Stimulated activated CD8-positive, alpha-beta memory T cell treated with anti-CD3 and anti-CD28 coated beads, Interleukin-2, amount 100 ng/mL, for 48 hours (primary cell): ENCODE measurements around the gene MAD1L1.

Experiments used
- DNase-seq, 2 donors: peaks; one replicate each; pipeline ENCODE4 v3.0.0-alpha.2; 2020; ENCODE audit warnings: low read depth in 2 of 2

Gene MAD1L1

DNA sequence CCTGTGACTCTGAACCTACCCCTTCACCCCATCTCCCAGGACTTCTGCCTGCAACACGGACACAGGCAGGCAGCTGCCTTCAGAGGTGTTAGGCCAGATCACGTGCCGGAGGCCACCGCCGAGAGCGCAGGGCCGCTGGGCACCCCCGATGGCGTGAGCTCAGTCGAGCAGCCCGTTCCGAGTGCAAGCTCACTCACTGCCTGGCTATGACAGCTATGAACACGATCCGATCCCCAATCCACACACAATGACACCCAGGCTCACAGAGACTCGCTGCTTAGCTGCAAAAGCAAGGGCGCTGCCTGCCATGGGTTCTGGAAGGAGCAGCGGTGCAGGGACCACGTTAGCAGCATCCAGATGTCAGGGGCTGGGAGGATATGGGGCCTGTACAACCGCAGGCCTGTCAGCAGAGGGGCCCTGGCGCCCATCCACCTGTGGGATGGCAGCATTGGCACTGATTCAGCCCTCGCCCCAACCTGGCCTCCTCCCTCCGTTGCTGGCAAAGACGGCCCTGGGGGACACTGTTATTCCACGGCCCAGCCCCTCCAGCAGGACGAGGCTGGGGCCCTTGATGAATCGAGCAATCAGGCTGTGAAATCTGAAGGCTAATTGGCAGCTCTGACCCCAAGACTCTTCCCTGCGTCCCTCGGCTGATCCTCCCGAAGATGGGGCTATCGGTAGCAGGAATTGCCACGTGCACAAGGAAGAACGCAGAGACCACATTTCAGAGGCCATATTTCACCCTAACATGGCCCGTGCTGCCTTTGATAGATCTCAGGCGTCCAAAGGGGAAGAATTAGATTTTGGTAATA is 332.6 kb downstream of the MAD1L1 start:
- no peak for DNase-seq

DNA sequence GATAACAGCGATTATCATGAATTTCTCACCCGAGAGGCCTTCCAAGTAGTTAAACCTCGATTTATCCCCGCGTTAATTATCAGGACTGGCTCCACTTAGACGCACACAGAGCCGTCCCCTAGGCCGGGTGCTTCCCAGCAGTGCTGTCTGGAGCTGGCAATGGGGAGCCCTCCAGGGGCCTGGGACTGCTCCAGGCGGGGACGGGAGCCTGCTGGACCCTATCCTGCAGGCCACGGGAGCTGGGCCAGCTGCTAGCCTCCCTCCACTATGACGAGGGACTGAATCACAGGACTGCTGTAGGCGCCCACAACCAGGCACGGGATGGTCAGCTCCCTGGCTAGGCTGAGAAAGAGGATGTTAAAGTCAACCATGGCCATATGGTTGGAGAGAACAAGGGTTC is 333.5 kb downstream of the MAD1L1 start:
- DNase-seq, result no peak

DNA sequence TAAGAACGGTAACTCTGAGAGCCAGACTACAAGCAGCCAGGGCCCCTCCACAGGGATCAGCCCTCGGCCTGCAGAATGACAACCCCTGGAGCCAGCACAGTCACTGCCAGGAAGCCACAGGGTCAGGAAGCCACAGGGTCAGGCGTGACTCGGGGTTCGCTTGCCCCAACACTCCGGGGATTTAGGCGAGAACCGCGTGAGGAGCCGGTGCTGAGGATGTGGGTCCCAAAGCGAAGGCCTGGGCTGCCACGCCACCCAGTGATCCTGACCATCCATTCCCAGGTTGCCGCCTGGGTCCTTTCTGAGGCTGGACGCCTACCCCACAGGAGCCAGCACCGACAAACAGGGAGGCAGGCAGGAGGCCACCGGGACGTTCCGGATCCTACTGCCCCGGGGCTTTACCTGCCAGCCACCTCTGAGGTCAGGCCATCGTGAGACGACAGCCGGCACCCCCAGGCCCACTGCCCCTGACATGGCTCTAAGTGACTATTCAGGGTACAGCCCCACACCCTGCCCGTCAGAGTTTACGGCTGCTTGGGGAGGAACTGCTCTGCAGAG is 334.0 kb downstream of the MAD1L1 start:
- no peak for DNase-seq

DNA sequence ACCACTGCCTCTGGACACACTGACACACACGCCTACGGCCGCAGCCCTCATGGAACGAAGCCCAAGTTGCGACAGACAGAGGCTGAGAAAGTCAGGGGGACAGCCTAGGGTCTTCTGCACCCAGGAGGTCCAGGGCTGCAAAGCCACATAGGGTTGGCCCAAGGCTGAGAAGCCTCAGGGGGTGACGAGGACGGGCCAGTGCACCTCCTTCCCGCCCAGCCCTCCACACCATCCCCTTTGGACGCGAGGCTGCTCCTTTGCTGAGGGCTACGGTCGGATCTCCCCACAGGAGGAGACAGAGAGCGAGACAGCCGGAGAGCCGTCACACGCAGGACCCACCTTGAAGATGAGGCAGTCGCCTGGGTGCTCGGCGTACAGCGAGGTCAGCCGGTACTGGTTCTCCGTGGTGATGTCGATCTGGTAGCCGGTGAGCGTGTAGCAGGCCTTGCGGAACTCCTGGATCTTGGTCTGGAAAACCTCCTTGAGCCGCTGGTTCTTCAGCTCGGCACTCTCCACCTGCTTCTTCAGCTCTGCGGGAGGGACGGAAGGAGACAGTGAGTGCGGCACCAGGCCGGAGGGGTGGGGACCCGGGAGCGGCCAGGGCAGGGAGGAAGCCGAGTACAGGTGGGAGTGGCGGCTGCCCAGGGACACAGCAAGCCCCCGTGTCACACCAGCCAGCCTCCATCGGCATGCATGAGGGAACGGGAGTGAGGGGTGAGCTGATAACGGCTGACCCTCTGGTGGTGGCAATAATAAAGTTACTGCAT is 334.7 kb downstream of the MAD1L1 start:
- DNase-seq, result no peak

DNA sequence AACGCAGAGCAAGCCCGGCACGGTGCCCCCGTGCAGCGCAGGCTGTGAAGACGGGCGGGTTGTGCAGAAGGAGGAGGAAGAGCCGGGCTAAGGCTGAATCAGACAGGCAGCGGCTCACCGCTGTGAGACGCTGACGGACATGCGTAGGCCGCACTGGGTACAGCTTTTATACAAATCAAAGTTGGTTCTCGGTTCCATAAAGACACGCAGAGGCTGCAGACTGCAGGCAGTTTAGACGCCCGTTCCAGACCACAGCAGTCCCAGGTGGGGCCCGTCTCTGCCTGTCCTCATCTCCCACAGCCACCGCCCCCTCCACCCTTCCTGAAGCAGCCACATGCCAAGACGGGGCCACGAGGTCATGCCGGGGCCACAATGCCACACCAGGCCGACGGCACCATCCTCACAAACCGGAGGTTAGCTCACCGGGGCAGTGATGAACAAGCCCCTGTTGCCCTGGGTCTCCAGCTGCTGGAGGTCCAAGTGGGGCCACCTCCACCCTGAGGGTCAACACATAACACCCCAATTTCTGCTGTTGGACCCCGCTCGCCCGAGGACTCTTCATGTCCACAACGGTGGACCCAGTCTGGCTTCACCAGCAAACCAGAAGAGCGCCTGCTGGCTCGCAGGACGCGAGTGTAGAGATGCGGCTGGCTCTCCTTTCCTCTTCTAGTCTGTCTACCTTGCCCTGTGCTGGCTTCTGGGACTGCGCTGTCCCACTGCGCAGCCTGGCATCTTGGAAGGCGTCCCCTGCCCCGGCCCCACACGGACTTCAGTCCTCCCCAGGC is 335.5 kb downstream of the MAD1L1 start:
- no peak for DNase-seq

DNA sequence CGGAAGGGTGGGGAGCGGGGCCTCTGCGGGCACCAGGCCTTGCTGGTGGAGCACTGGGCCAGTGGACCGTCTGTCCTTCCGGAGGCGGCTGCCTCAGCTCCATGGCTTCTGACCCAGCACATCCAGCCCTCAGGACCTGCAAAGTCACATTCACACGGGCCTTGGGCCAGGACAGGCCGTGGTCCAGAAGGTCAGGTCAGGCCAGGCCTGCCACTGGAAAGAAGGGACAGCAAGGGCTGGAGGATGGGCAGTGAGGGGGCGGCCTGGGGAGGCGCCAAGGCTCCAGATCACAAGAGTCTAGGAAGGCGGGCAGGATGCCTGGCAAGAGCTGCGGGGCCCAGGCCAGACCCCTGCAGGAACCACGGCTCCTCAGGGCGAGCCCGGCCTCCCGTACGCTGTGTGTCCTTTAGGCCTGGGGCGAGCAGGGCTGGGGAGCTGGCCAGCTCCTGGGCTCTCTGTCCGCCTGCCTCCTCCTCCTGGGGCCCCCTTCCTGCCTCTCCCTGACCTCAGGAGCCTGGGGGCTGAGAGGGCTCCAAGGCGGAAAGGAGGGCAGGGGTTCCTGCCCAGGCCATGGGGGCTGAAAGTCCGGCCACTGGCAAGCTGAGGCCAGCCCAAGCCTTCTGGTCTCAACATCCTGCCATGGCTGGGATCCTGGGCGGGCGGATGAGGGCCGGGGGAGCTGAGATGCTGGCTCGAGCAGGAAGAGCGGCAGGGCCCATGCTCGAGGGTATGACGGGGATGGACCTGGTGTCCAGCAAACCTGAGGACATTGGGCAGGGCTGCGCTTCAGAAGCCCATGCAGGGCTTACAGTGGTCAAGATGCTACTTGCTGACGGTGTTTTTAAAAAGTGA is 336.9 kb downstream of the MAD1L1 start:
- no peak for DNase-seq

DNA sequence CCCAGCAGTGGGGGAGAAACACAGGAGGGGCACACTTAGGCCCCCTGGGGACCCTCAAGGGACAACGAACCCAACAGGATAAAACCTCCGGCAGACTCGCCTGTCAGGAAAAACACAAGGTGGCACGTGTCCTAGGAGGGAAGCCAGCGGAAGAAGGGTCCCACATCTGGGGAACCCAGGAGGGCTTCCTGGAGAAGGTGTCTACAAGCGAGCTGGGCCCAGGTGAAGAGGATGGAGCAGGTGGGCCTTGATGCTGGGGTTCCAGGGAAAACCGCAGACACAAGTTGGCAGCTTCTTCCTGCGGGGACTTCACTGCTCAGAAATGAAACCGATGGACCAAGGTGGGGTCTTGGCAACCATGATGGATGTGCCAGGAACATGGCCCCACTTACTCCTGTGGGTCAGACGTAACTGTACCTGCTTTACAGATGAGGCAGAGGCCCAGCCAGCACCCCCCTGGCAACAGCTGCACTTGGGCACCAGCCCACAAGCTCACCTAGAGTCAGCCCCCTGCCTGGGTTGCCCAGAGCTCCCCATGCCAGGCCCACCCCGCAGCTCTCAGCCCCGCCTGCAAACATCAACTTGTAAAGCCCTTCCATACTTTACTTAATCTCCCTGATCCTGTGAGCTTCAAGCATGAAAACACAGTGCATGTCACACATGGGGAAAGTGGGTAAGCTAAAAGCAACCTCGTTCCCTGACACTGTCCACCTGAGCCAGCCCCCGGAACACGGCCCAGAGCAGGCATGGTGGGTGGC is 337.7 kb downstream of the MAD1L1 start:
- DNase-seq, result no peak

DNA sequence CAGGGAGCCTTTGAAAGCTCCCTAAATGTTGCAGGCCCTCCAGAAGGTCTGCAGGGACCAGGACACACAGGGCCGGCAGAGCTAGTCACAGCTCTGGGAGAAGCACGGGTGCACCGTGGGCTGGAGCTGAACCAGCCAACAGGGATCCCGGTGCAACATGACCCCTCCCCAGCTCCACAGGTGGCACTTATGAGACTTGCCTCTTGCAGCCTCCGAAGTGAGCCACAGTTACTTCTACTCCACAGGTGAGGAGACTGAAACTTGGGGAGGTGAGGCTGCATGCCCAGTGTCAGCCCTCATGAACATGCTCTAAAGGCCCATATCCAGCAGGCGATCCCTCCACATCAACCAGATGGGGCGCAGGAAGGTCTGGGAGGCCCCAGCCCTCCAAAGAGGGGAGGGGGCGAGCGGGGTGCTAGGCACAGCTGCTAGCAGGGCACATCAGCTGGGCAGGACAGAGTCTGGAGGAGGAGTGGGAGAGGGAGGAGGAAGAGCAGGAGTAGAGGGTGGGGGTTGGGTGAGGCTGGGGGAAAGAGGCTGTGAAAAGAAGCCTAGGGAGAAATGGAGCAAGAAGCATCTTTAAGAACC is 338.3 kb downstream of the MAD1L1 start:
- DNase-seq, result no peak

DNA sequence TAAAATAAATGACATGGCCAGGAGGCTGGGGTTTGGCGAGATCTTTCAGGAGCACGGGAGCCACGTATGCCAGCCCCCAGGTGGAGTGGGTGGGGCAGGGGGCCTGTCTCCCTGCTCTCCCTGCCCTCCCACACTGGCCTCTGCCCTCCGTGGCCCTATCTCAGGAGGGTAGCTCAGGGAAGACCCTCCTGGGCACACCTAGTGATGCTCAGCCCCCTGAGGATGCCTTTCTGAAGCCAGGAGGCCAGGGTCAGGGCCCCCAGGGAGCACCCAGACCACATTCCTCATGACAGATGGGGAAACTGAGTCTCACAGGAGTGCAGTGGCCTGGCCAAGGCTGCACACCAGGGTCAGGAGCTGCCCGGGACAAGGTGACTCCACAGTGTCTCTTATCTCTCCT is 339.3 kb downstream of the MAD1L1 start:
- DNase-seq, result no peak

DNA sequence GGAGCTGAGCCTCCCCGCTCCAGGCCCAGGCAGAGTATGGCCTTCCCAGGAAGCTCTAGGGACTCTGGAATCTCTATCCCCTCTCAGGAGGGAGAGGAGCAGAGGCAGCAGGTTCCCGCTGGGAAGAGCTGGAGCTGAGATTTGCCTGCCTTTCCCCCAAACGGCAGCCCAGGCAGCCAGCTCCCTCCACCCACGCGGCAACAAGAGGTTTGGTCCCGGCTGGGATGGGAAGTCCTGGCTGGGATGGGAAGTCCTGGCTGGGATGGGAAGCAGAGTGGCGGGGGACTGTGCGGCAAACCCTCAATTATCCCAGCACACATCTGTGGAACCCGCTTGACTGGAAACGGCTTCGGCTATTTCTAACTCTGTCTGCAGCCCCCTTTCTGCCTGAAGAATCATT is 339.7 kb downstream of the MAD1L1 start:
- DNase-seq, result no peak

DNA sequence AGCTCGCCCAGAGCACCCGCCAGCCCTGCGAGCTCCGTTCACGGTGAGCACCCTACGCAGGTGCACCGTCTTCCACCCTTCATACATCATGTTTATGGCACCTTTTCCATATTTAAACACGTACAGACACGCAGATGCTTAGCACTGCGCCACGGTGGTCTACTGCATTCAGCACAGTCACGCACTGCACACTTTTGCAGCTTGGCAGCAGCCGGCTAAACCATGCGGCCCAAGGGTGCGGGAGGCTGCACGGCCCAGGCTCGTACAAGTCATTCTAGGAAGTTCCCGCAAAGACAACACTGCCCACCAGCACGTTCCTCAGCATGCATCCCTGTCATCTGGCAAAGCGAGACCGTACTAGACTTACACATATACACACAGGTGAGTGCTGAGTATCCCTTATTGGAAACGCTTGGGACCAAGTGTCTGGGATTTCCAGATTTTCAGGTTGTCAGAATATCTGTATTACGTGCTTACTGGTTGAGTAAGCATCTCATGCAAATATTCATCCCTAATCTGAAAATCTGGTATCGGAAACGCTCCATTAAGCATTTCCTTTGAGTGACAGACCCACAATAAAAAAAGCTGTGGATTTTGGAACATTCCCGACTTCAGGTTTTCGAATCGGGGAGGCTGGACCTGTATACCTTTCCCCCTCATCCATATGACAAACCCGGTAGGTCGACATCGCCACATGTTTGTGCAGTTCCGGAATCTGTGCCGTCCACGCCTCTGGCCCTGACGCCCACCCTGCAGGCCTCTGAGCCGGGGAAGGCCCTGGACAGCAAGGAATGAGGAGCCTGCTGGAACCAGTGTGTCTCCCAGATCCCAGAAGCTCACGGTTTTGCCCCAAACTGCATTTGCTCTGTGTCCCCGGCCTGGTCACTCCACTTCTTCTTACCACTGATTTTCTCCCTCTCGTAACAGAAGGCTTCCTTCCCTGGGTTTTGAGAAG is 340.5 kb downstream of the MAD1L1 start:
- no peak for DNase-seq

DNA sequence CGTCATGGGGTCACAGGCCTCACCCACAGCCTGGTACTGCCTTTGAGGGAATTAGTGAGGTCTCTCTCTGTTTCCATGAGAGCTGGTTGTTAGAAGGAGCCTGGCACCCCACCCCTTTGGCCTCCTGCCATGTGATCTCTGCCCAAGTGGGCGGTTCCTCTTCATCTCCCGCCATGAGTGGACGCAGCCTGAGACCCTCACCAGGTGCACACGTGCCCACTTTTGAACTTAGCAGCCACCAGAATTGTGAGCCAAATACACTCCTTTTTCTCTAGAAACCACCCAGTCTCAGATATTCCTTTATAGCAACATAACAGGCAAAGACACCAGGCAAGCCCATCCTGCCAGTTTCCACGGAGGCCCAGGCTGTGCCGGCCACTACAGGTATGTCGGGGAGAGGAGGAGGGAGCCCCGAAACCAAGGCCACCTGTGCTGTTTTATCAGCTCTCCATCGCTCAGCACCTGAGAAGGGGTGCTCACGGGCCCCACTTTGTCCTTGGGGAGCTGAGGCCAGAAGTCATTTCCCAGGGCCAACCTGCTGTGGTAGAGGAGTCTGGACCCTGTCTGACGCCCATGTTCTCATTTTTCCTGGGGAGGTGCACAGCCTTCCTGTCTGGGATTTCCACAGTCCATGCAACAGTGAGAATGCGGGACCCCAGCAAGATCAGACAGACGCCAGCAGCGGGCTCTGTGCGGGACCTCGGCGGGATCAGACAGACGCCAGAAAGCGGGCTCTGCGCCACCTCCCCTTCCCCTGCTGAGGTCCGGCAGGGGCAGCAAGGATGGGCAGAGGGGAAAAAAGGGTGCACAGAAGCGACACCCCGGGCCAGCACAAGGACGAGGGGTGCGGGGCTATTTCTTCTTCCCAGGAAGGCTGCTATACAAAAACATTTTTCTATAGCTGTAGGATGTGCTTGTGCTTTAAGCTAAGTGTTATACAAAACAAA is 342.2 kb downstream of the MAD1L1 start:
- no peak for DNase-seq

DNA sequence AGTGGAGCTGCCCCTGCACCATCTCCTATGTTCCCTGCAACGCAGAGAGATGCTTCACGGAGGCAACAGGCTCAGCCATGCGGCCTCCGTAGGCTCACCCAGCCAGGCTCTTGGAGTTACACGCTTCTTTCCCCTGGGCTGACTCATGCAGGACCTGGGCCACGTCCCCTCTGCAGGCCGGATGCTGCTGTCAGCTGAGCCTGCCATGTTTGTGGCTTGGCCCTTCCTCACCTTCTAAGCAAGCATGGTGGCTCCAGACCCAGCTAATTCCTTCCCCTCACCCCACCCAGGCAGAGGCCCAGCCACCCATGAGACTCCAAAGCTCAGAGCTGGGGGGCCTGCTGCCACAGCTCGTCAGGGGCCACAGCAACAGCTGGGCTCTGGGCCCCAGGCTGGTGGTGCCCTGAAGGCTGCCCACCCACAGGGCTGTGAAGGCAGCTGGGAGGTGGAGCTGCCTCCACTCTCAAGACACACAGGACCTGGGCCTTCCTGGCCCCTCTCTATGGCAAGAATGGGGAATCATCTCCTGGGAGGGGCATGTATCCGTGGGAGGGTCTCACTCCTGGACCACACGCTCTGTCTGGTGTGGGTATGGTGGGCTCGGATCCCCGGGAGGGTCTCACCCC is 343.1 kb downstream of the MAD1L1 start:
- no peak for DNase-seq

DNA sequence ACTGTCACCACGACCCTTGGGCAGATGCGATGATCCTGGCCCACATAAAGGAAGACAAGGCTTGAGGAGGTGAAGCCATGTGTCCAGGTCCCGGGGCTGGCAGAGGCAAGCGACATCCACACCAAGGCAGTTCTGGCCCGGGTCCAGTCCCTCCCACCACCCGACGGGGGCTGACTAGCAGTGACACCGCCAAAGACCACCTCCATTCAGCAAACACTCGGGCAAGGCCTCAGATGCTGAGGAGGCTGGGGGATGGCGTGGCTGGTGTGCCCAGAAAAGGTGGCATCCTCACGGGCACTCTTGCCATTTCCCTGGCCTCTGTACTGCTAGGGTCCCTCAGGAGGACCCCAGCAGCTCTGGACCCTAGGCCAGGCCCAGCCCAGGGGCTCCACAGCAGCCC is 343.7 kb downstream of the MAD1L1 start:
- DNase-seq, result no peak

DNA sequence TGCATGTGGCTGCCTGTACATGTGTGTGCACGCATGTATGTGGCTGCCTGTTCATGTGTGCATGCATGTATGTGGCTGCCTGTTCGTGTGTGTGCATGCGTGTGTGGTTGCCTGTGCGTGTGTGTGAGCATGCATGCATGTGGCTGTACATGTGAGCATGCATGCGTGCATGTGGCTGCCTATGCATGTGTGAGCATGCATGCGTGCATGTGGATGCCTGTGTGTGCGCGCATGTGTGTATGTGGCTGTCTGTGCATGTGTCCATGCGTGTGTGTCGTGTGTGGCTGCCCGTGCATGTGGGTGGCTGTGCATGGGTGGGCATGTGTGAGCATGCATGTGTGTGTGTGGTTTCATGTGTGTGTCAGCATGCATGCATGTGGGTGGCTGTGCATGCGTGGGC is 344.3 kb downstream of the MAD1L1 start:
- no peak for DNase-seq

DNA sequence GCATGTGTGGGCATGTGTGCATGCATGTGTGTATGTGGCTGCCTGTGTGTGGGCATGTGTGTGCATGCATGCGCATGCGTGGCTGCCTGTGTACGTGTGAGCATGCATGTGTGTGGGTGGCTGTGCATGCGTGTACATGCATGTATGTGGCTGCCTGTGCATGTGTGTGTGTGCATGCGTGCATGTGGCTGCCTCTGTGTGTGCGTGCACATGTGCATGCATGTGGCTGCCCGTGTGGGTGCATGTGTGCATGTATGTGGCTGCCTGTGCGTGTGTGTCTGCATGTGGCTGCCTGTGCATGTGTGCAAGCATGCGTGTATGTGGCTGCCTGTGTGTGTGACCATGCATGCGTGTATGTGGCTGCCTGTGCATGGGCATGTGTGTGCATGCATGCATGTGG is 345.5 kb downstream of the MAD1L1 start:
- DNase-seq, result no peak

DNA sequence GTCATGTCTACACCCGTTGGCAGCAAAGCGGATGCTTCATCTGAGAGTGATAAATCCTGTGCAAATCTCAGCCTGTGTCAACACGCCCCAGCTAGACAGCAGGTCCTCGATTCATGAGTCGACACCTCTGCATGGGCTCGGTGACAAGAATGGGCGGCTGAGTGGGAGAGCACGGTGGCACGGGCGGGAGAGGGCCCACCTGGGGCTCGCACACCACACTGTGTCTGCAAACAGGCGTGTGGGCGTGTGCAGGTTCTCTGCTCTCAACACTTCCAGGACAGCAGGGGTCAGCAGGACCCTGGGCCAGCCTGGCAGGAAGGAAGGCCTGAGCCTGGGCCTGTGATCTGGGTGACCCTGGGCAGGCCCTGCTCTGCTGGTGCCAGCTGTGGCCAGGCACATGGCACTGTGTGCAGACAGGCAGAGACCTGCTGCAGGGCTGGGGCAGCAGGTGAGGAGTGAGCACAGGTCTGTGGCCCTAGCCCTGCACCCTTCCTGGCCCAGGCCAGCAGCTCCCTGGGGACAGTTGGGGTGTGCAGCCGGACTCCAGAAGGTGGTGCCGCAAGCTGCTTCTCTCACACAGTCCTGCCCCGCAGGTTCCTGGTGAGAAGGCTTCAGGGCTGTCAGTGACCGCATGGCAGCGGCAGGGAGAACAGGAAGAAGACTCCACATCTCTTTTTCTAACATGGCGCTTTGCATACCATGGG is 346.2 kb downstream of the MAD1L1 start:
- DNase-seq, result no peak
